NCI-H1092 treated with DMSO at 0.1 percent for 48 hours (cell line): Measurements from ENCODE around the gene MSMB.
"Not testable (repeated sequence)": the region's sequence is repeated elsewhere in the genome, so short reads cannot be mapped to it uniquely, and the experiment has no call there.

Experiments
- DNase-seq: peaks from one replicate; lab custom pipeline; 2025; lab: John Stamatoyannopoulos, UW

Gene MSMB

GRCh38 chr10:46069771-46070463 lies 23.8 kb upstream of the MSMB start:
- no peak for DNase-seq

- DNase-seq: no peak
These were observed 22.8 kb upstream of the MSMB start for GRCh38 chr10:46068905-46069304.

GRCh38 chr10:46068117-46068516 lies 22.0 kb upstream of the MSMB start:
- DNase-seq: no peak

- no peak for DNase-seq
These were observed 18.3 kb upstream of the MSMB start for GRCh38 chr10:46064269-46064817.

- no peak for DNase-seq
These were observed 16.8 kb upstream of the MSMB start for GRCh38 chr10:46062723-46063428.

- DNase-seq: no peak
These were observed 14.6 kb upstream of the MSMB start for GRCh38 chr10:46060706-46061105.

GRCh38 chr10:46057927-46058326 lies 11.9 kb upstream of the MSMB start:
- not testable (repeated sequence) for DNase-seq

GRCh38 chr10:46057038-46057437 lies 11.0 kb upstream of the MSMB start:
- no peak for DNase-seq

GRCh38 chr10:46055771-46056170 lies 9.7 kb upstream of the MSMB start:
- no peak for DNase-seq

- DNase-seq: no peak
These were observed 7.7 kb upstream of the MSMB start for GRCh38 chr10:46053534-46054434.

GRCh38 chr10:46052791-46053375 lies 6.8 kb upstream of the MSMB start:
- DNase-seq: no peak

GRCh38 chr10:46052057-46052790 lies 6.2 kb upstream of the MSMB start:
- no peak for DNase-seq

GRCh38 chr10:46050941-46051623 lies 5.0 kb upstream of the MSMB start:
- DNase-seq: no peak

GRCh38 chr10:46049497-46049831 lies 3.4 kb upstream of the MSMB start:
- DNase-seq: not testable (repeated sequence)

GRCh38 chr10:46048152-46048551 lies 2.1 kb upstream of the MSMB start:
- peak; percentile 0 for DNase-seq

GRCh38 chr10:46042527-46042926 lies 3.5 kb downstream of the MSMB start:
- no peak for DNase-seq

- no peak for DNase-seq
These were observed 6.1 kb downstream of the MSMB start for GRCh38 chr10:46040004-46040403.

- DNase-seq: no peak
These were observed 8.8 kb downstream of the MSMB start for GRCh38 chr10:46037107-46037825.

GRCh38 chr10:46035923-46036849 lies 9.9 kb downstream of the MSMB start:
- no peak for DNase-seq
